Measurements from ENCODE around the gene MGAM2.

MGAM2 gene

GRCh38 chr7:142153400-142153799, 41.9 kb downstream of the MGAM2 start:
- TF ChIP-seq ZFX (IDR thresholded peaks at IDR 0.05) (no peak), CTCF (conservative IDR thresholded peaks at IDR 0.05) (peak; percentile 83)
- H3K27ac ChIP-seq = no peak overlapping the region

- no peak overlapping the region; the same call in 1 of the 2 replicates for H3K27ac ChIP-seq
- TF ChIP-seq ZFX (IDR thresholded peaks at IDR 0.05) = no peak
- TF ChIP-seq CTCF (conservative IDR thresholded peaks at IDR 0.05) = no peak
These were observed 47.4 kb downstream of the MGAM2 start for GRCh38 chr7:142158736-142159496.

- no peak overlapping the region for H3K27ac ChIP-seq
- no peak for TF ChIP-seq ZFX (IDR thresholded peaks at IDR 0.05)
- TF ChIP-seq CTCF (conservative IDR thresholded peaks at IDR 0.05) = no peak
These were observed 50.4 kb downstream of the MGAM2 start for GRCh38 chr7:142161921-142162320.

GRCh38 chr7:142168746-142169145, 57.2 kb downstream of the MGAM2 start:
- no peak overlapping the region for H3K27ac ChIP-seq
- no peak for TF ChIP-seq ZFX (IDR thresholded peaks at IDR 0.05)
- no peak for TF ChIP-seq CTCF (conservative IDR thresholded peaks at IDR 0.05)

GRCh38 chr7:142172932-142173331, 61.4 kb downstream of the MGAM2 start:
- H3K27ac ChIP-seq = no peak overlapping the region
- TF ChIP-seq ZFX (IDR thresholded peaks at IDR 0.05) (no peak), CTCF (conservative IDR thresholded peaks at IDR 0.05) (no peak)

GRCh38 chr7:142174441-142174840, 62.9 kb downstream of the MGAM2 start:
- no peak for TF ChIP-seq ZFX (IDR thresholded peaks at IDR 0.05)
- no peak overlapping the region for H3K27ac ChIP-seq

- no peak for TF ChIP-seq CTCF (conservative IDR thresholded peaks at IDR 0.05)
- no peak for TF ChIP-seq ZFX (IDR thresholded peaks at IDR 0.05)
- no peak overlapping the region for H3K27ac ChIP-seq
These were observed 64.1 kb downstream of the MGAM2 start for GRCh38 chr7:142175594-142175993.

GRCh38 chr7:142176901-142177300, 65.4 kb downstream of the MGAM2 start:
- TF ChIP-seq ZFX (IDR thresholded peaks at IDR 0.05) (no peak), CTCF (conservative IDR thresholded peaks at IDR 0.05) (no peak)

More at GRCh38 chr7:142176901-142177300, 65.4 kb downstream of the MGAM2 start:
- H3K27ac ChIP-seq = no peak overlapping the region
